Stimulated activated CD8-positive, alpha-beta memory T cell treated with anti-CD3 and anti-CD28 coated beads, Interleukin-4, amount 100 ng/mL, for 1 hour (primary cell): ENCODE measurements around the gene ANKRD52.
A peak's percentile ranks its signal among the peaks of the same experiment; 100 is the strongest.
"Not testable (repeated sequence)": the region's sequence is repeated elsewhere in the genome, so short reads cannot be mapped to it uniquely, and the experiment has no call there.

Source experiments
- DNase-seq, 2 donors: peaks; one replicate each; pipeline ENCODE4 v3.0.0-alpha.2; 2020; ENCODE audit warnings: low read depth in 2 of 2, low spot score in 1 of 2

ANKRD52 gene

DNA sequence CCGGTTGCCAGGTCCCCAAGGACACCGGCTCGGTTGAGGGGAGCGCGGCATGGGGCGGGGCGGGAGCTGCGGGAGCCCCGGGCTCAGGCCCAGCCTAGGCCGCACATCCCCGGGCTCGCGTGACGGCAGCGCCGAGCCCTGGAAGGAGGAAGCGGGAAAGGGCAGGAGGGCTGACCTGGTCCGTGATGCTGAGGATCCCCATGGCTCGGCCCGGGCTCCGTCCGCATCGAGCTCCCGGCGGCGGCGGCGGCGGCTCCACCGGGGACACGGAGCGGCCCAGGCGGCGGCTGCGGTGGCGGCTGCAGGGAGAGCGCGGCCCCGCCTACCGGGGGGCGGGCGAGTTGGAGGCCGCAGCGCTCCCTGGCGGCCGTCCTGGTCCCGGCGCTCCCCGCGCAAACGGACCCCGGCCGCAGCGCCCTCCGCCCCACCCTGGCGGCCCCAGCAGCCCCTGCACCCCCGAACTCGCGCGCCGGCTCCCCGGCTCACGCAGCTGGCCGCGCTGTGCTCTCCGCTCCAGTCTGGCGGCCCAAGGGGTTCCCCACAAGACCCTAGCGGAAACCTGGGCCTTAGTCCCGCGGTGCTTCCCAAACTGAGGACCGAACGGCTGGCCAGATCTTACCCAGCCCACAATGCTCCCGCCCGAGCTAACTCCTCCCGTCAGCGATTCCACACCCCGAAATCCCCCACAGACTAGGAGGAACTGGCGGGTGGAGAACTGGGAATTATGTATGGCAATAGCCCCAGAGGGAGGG lies at the start of gene ANKRD52:
Gene ANKRD52 (minus strand): TSS at position 317 of the 752 bp plus-strand sequence. CDS start 115 bp downstream, at position 202.
- peak; percentile 56 to 63 for DNase-seq

DNA sequence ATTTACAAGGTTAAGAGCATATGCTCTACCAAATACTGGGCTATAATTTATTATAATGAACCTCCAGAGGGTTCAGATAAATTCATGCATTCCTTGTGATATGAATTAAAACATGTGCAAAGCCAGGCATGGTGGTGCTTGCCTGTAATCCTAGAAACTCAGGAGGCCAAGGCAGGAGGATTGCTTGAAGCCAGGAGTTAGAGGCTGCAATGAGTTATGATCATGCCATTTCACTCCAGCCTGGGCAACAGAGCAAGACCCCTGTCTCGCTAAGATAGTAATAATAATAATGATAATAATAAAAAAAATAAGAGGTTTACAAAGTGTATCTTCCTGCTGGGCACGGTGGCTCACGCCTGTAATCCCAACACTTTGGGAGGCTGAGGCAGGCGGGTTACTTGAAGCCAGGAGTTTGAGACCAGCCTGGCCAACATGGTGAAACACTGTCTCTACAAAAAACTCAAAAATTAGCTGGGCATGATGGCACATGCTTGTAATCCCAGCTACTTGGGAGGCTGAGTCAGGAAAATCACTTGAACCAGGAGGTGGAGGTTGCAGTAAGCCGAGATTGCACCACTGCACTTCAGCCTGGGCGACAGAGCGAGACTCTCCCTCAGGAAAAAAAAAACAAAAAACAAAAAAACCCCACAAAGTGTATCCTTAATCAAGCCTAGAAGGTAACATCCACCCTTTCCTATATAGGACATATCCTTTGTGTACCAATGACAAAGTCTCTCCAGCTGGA lies 49.2 kb upstream of the ANKRD52 start:
- no peak for DNase-seq

DNA sequence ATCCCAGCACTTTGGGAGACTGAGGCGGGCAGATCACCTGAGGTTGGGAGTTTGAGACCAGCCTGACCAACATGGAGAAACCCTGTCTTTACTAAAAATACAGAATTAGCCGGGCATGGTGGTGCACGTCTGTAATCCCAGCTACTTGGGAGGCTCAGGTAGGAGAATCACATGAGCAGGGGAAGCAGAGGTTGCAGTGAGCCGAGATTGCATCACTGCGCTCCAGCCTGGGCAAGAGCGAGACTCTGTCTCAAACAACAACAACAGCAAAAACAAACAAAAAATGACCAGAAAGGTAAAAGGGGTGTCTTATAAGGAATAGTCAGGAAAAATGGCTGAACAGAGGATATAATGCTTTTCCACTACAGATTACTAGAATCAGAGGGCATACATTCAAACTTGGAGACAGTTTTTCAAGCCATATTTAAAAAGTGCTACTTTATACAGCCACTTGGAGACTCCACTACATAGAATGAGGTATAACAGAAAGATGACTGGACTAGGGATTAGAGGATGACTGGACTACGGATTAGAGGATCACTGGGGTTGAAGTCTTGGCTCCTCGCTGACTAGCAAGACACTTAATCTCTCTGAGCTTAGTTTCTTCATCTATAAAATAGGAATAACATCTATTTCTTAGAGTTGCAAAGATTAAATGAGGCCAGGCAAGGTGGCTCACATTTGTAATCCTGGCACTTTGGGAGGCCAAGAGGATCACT lies 46.8 kb upstream of the ANKRD52 start:
- DNase-seq = no peak

DNA sequence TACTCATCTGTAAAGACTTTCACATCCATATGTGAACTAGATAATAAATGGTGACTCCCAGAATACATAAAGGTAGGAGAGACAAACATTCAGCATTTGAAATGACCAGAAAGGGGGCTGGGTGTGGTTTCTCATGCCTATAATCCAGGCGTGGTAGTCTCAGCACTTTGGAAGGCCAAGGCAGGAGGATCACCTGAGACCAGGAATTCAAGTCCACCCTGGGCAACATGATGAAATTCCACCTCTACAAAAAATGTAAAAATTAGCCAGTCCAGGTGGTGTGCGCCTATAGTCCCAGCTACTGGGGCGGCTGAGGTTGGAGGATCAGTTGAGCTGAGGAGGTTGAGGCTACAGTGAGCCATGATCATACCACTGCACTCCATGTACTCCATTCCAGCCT lies 46.1 kb upstream of the ANKRD52 start:
- no peak for DNase-seq

DNA sequence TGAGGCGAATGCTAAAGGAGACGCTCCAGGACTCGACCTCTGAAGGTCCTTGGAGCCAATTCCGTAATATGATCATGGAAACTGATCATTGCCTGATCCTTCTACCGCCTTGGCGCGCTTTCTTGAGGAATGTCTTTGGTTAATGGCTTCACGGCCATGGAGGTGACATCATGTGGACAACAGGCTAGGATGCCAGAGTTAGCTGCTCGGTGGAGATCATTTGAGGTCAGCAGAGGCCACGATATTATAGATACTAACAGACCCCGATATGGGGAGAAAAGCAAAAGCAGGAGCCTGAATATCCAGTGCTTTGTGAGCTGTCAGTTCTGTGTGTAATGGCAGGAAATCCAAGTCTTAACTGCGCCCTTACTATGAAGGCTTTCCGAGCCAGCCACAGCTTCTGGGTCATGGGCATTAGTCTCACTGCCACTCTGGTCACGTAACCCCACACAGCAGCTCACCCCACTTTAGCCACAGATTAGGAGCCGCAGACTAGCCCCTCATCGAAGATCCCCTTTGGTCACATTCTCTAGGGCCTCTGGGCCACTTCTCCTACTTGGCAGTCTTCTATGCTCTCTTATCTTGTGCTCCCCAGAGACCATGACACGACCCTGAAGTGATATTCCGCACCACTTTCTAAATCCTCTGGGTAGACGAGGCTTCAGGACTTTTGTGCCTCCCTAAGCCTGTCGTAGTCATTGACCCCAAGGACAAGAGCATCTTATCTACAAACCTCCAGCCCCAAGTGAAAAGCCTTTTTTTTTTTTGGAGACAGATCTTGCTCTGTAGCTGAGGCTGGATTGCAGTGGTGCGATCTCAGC lies 42.7 kb upstream of the ANKRD52 start:
- DNase-seq = no peak

DNA sequence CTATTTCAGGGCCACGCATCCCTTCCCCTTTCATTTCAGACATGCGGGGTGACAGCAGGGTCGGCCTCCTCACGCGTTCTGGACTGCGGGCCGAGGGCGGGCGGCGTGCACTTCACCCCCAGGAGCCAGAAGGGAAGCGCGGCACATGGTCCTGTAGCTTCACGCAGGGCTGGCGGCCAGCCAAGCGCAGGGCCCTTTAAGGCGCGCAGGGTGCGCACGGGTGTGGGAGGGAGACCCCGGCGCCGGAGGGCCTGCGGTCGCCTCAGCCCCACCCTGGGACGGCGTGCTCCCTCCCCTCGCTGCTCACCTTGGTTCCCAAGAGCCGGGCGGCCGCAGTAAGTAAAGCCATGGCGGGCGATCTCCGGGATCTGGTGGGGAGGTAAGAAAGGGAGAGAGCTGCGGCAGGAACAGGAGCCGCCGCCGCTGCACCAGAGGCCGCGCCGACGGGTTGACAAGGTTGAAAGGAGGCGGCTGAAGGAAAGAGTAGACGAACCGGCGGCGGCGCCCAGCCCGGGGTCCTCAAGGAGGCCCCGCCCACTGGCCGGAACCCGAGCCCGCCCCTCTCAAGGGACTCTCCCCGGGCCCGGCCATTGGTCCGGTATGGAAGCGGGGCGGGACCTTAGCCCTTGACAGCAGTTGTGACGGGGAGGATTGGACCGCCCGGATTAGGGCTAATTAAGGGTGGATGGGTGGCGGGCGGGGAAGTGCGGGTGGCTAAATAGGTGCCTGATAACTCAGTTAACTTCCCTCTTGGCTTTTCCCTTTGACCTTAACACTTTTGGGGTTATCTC lies 41.9 kb upstream of the ANKRD52 start, which contains the start of gene CS:
Gene CS (minus strand): TSS at position 478 of the 791 bp plus-strand sequence. CDS start 129 bp downstream, at position 349.
- DNase-seq = peak; percentile 93 to 96

DNA sequence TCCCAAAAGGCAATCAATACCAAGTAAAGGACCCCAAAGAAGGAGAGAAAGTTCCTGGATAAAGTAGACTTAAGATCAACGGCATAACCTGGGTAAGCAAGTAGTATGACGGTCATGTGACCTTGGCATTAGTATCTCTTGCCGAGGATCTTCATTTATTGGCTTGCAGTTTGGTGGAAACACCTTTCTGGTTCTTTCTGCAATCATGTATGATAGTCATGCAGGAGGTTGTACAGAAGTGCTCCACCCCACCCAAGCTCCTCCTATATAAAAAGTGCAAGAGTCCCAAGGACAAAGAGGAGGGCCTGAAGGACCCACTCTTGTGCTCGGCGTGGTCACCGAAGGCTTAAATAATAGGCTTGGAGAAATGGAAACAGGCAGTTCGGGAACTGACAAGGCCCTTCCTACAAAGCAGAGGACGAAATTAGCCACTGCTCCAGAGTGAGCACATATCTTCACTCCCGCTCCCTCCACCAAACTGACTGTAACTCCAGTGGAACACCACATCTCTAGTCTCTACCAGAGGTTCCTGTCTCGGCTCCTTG lies 41.2 kb upstream of the ANKRD52 start:
- DNase-seq = no peak

DNA sequence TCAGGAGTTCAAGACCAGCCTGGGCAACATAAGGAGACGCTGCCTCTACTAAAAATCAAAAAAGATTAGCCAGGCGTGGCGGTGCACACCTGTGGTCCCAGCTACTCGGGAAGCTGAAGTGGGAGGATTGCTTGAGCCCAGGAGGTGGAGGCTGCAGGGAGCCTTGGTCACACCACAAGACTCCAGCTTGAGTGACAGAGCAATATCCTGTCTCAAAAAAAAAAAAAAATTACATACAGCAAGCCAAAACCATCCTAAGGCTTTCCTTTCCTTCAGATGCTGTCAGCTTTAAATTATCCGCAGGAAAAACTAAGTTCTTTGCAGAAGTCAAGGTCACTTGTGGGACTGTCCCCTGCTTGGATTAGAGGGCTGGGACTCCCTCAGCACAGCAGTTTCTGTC lies 40.6 kb upstream of the ANKRD52 start:
- no peak for DNase-seq

DNA sequence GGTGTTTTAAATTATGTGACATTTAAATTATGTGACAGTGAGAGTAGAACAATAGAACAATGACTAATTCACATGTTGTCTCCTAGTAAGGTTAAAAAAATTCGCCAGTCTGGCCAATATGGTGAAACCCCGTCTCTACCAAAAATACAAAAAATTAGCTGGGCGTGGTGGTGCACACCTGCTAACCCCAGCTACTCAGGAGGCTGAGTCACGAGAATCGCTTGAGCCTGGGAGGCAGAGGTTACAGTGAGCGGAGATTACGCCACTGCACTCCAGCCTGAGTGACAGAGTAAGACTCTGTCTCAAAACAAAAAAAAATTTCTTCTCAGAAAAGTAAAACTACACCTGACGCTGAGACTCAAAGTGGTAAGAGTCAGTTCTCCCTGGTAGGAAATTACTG lies 39.2 kb upstream of the ANKRD52 start:
- no peak for DNase-seq

DNA sequence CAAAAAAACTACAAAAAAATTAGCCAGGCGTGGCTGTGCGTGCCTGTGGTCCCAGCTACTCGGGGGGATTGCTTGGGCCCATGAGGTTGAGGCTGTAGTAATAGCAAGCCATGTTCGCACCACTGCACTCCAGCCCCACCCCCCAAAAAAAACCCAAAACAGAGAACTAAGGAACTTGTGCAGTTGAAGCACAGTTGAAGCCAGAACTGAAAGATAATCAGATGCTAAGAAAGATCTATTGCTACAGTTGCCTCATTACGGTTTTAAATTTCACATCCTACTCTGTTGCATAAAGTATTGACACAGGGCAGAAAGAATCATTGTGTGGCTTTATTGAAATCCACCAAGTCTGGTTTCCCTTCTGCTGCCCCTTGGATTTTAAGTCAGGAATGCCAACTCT lies 38.1 kb upstream of the ANKRD52 start:
- DNase-seq = no peak

DNA sequence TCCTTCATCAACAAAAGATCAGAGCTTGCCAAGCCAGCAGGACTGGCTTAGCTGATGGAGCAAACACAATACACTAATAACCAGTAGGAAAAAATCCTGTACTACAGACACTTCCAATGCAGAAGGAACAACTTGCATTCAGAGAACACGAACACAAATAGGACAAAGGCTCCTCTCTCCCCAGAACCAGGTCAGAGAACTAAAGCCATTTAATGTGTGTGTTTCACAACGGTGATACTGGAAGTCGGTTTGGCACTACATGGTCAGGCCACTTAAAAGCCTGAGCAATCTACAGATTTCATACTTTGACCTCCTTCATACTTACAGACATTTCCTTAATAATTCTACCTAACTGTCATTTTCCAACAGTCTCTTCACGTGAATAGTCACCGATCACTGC lies 35.6 kb upstream of the ANKRD52 start:
- no peak for DNase-seq

DNA sequence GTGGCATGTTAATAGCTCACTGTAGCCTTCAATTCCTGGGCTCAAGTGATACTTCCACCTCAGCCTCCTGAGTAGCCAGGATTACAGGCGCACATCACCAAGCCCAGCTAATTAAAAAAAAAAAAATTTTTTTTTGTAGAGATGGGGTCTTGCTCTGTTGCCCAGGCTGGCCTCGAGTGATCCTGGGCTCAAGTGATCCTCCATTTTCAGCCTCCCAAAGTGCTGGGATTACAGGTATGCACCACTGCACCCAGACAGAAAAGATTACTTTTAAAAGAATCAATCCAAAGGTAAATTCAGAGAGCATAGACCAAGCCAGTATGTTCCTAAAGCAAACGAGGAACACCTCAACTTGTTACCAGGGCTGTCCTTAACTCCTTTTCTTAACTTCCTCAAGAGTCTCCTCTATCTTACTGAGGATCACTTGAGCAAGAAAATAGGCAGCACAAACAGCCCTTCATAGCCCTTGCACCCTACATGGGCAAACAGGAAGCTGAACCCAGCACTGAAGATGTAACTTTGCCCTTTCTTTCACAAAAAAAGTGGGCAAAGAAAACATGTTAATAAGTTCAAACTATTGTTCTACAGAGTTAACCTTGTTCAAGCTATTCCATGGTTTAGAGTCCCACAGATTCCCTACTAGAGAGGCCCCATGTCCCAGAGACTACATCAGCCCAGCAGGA lies 30.7 kb upstream of the ANKRD52 start:
- DNase-seq = no peak

DNA sequence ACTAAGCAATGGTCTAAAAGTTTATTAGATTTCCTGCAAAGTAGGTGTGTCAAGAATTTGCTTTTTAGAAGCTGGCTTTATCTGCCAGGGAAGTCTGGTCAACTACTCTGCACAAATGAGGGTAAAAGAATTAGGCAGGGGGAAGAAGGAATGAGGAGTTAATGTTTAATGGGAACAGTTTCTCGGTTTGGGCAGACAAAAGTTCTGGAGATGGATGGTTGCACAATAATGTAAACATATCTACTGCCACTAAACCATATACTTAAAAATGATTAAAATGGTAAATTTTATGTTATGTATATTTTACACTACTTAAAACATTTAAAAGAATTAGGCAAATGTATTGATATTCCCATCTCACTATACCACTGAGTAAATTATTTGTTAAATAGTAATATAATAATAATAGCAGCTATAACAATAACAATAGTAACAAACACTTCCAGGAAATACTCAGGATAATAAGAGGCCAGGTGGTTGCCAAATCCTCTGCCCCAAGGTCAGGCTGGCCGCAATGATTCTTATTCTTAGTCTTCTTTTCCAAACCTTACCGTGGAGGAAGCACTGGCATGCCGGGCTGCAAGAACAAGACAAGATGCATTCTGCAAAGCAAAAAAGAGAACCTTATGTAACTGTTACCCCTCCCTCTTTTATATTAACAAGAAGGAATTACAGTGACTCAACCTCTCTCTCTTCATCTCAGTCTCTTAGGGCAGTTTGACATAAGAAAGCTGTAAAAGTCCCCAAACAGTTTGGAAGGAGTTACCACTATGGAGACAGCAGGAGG lies 28.1 kb upstream of the ANKRD52 start:
- DNase-seq = no peak

DNA sequence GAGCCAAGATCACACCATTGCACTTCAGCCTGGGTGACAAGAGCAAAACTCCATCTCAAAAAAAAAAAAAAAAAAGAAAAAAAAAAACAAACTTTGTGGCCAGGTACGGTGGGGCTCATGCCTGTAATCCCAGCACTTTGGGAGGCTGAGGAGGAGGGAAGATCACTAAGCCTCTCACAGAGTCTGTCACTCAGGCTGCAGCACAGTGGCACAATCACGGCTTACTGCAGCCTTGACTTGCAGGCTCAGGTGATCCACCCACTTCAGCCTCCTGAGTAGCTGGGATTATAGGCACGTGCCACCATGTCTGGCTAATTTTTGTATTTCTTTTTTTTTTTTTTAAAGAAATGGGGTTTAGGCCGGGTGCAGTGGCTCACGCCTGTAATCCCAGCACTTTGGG lies 26.1 kb upstream of the ANKRD52 start:
- DNase-seq = not testable (repeated sequence)

DNA sequence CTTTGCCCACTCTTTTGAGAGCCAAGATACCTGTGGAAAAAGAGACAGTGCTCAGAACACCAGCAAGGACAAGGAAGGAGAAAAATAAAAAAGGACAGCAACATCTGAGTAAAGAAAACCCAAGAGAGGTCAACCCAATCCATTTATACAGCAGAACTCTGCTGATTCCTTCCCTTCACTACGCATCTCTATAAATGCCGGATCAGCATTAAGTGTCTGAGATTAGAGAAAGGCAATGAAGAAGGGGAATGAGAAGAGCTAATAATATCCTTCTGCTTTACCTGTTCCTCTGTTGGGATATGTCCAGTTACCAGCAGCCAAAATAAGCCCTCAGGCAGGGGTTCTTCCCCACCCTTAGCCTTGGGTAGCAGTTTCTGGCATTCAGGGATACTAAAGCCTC lies 24.4 kb upstream of the ANKRD52 start:
- DNase-seq = no peak

DNA sequence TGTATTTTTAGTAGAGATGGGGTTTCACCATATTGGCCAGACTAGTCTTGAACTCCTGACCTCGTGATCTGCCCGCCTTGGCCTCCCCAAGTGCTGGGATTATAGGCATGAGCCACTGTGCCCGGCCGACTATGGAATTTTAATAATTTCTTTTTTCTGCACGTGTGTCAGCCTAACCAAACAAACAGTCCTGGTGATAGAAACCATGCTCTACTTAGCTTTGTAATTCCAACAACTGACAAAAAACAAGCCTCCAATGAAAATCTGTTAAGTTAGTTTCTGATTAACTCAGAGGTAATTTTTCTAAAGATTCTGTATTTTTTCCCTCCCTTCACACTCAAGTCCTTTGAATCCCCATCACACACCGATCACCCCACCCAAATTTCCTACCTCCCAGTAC lies 23.8 kb upstream of the ANKRD52 start:
- no peak for DNase-seq

DNA sequence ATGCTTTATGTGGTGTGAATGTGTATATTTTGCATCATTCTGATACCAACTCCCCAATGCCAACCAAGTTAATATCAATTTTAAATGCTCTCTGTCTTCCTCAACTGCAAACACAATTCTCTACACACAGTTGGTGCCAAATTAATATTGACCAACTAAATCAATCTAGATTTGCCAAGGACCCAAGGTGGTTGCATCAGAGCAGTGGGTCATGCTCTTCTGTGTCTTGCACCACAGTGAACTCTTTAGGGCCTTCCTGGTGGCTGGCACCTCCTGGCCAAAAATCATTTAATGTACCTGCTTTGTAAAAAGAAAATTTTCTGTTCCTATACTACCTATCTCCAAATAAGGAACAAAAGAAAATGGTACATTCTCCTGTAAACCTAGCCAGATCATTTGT lies 22.7 kb upstream of the ANKRD52 start:
- DNase-seq = no peak

DNA sequence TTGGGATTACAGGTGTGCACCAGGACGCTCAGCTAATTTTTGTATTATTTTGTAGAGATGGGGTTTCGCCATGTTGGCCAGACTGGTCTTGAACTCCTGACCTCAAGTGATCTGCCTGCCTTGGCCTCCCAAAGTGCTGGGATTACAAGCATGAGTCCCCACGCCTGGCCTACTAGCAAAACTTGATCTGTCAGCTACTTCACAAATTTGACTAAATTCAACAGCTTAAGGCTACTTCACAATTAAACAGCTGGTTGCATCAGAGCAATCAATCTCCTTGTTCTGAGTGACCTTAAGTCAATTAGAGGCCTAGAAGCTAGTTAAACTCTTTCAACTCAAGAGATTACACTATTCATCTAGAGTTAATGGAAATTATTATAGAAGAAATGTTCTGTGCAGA lies 20.7 kb upstream of the ANKRD52 start:
- no peak for DNase-seq

DNA sequence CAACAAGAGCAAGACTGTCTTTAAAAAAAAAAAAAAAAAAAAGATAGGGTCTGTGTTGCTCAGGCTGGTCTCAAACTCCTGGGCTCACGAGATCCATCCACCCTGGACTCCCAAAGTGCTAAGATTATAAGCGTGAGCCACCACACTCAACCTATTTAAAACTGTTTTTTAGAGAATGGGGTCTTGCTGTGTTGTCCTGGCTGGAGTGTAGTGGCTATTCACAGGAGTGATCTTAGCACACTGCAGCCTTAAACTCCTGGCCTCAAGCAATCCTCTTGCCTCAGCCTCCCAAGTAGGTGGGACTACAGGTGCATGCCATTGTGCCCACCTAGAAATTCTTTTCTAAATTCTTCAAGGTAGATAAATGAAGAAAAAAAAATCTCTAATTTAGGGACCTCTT lies 16.1 kb upstream of the ANKRD52 start:
- no peak for DNase-seq
